ENCODE measurements around the gene FZD10. TPM values are rescaled to one million over a fixed set of nuclear protein-coding genes. Genes with fewer than 3 reads are reported as not detected.

FZD10 gene
- total RNA-seq, 1 experiment from 2014 or later: not detected

GRCh38 chr12:130186651-130187268 lies 24.5 kb downstream of the FZD10 start:
- intact Hi-C loops (cut with micrococcal nuclease): no loop called here
- Mint-ChIP-seq H3K27me3 (ENCODE audit: insufficient read depth, unreplicated experiment) (no peaks in the 10 kb centered on the region), H3K9me3 (ENCODE audit: unreplicated experiment) (peaks cover 13% of the 10 kb centered on the region), H3K4me1 (ENCODE audit: insufficient read depth, unreplicated experiment) (peaks cover 6% of the 10 kb centered on the region), H3K4me3 (ENCODE audit: unreplicated experiment) (no peak overlapping the region), H3K36me3 (ENCODE audit: insufficient read depth, unreplicated experiment) (no peaks in the 10 kb centered on the region), H3K27ac (ENCODE audit: low read depth, unreplicated experiment) (no peak overlapping the region)
- BruUV-seq (replicated peaks): no TSS peak
- peak; percentile 40 for DNase-seq (ENCODE audit: unreplicated experiment)
- no peak for TF ChIP-seq CTCF (IDR thresholded peaks at IDR 0.05; ENCODE audit: unreplicated experiment)
- CTCF ChIA-PET: interaction anchor here (0.9 kb wide), 1 partner anchor 155 kb away, joined by 3 read pairs; no protein-coding TSS in a partner anchor
- POLR2A ChIA-PET: no interaction called here

- H3K9me3 Mint-ChIP-seq (ENCODE audit: unreplicated experiment): no peaks in the 10 kb centered on the region
- no peaks in the 10 kb centered on the region for H3K36me3 Mint-ChIP-seq (ENCODE audit: insufficient read depth, unreplicated experiment)
- H3K27me3 Mint-ChIP-seq (ENCODE audit: insufficient read depth, unreplicated experiment): no peaks in the 10 kb centered on the region
- H3K4me1 Mint-ChIP-seq (ENCODE audit: insufficient read depth, unreplicated experiment): no peaks in the 10 kb centered on the region
- intact Hi-C loops (cut with micrococcal nuclease): loop anchor here (5.0 kb wide), 1 partner anchor 145 kb away; no protein-coding TSS in a partner anchor
- DNase-seq (ENCODE audit: unreplicated experiment): peak; percentile 22
- no peak overlapping the region for H3K4me3 Mint-ChIP-seq (ENCODE audit: unreplicated experiment)
- no TSS peak for BruUV-seq (replicated peaks)
- ChIA-PET POLR2A (no interaction called here), CTCF (interaction anchor here (0.6 to 0.9 kb wide), 4 partner anchors 88 to 1231 kb away, joined by 3 to 5 read pairs (median 4); no protein-coding TSS in a partner anchor)
- H3K27ac Mint-ChIP-seq (ENCODE audit: low read depth, unreplicated experiment): no peak overlapping the region
- peak; percentile 8 for TF ChIP-seq CTCF (IDR thresholded peaks at IDR 0.05; ENCODE audit: unreplicated experiment)
Measured at GRCh38 chr12:130192642-130193345, 30.5 kb downstream of the FZD10 start.

GRCh38 chr12:130194154-130194553 lies 31.9 kb downstream of the FZD10 start:
- no peaks in the 10 kb centered on the region for H3K9me3 Mint-ChIP-seq (ENCODE audit: unreplicated experiment)
- no peak overlapping the region for H3K4me3 Mint-ChIP-seq (ENCODE audit: unreplicated experiment)
- no peak overlapping the region for H3K27ac Mint-ChIP-seq (ENCODE audit: low read depth, unreplicated experiment)
- CTCF ChIA-PET: interaction anchor here (1.1 kb wide), 1 partner anchor 145 kb away, joined by 3 read pairs; no protein-coding TSS in a partner anchor
- no peaks in the 10 kb centered on the region for H3K4me1 Mint-ChIP-seq (ENCODE audit: insufficient read depth, unreplicated experiment)
- BruUV-seq (replicated peaks): no TSS peak
- no peak for DNase-seq (ENCODE audit: unreplicated experiment)
- no peaks in the 10 kb centered on the region for H3K36me3 Mint-ChIP-seq (ENCODE audit: insufficient read depth, unreplicated experiment)
- H3K27me3 Mint-ChIP-seq (ENCODE audit: insufficient read depth, unreplicated experiment): no peaks in the 10 kb centered on the region
- POLR2A ChIA-PET: no interaction called here
- TF ChIP-seq CTCF (IDR thresholded peaks at IDR 0.05; ENCODE audit: unreplicated experiment): no peak
- intact Hi-C loops (cut with micrococcal nuclease): loop anchor here (5.0 kb wide), 1 partner anchor 147 kb away; no protein-coding TSS in a partner anchor

- no TSS peak for BruUV-seq (replicated peaks)
- no peak for DNase-seq (ENCODE audit: unreplicated experiment)
- Mint-ChIP-seq H3K4me1 (ENCODE audit: insufficient read depth, unreplicated experiment) (no peaks in the 10 kb centered on the region), H3K9me3 (ENCODE audit: unreplicated experiment) (peaks cover 2% of the 10 kb centered on the region), H3K27me3 (ENCODE audit: insufficient read depth, unreplicated experiment) (no peaks in the 10 kb centered on the region), H3K4me3 (ENCODE audit: unreplicated experiment) (no peak overlapping the region), H3K27ac (ENCODE audit: low read depth, unreplicated experiment) (no peak overlapping the region), H3K36me3 (ENCODE audit: insufficient read depth, unreplicated experiment) (no peaks in the 10 kb centered on the region)
- no peak for TF ChIP-seq CTCF (IDR thresholded peaks at IDR 0.05; ENCODE audit: unreplicated experiment)
- intact Hi-C loops (cut with micrococcal nuclease): no loop called here
- ChIA-PET POLR2A (no interaction called here), CTCF (interaction anchor here (0.6 kb wide), 1 partner anchor 438 kb away, joined by 4 read pairs; no protein-coding TSS in a partner anchor)
Measured at GRCh38 chr12:130195369-130195768, 33.1 kb downstream of the FZD10 start.
